ENCODE data around the gene RETREG1.
"Not testable (repeated sequence)": the region's sequence is repeated elsewhere in the genome, so short reads cannot be mapped to it uniquely, and the experiment has no call there.

RETREG1 gene

GRCh38 chr5:16616536-16617273, at the start of gene RETREG1:
Gene RETREG1, minus strand, starts transcription at chr5:16616997. Its CDS starts 26 bp downstream, at chr5:16616971.
- DNase-seq (ENCODE audit: low spot score) = no peak

GRCh38 chr5:16666130-16666882, 49.5 kb upstream of the RETREG1 start:
- no peak for DNase-seq (ENCODE audit: low spot score)

- DNase-seq (ENCODE audit: low spot score) = no peak
Observed at GRCh38 chr5:16665601-16666000, 48.8 kb upstream of the RETREG1 start.

GRCh38 chr5:16664368-16664767, 47.6 kb upstream of the RETREG1 start:
- DNase-seq (ENCODE audit: low spot score) = no peak

DNA sequence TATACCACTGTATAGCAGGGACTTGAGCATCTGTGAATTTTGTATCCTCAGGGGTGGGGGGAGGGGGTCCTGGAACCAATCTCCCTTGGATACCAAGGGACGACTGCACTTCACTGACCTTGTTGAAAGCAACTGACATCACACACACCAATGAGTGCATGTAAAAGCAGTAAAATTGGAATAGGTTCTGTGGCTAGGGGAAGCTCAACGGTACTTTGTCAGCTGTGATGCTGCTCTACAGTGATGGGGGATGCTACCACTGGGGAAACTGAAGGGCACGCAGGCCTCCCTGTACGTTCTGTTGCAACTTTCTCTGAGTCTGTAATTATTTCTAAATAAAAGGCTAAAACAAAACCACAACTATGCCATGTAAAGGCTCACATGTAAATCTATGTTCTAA, 47.0 kb upstream of the RETREG1 start:
- DNase-seq (ENCODE audit: low spot score) = no peak

DNA sequence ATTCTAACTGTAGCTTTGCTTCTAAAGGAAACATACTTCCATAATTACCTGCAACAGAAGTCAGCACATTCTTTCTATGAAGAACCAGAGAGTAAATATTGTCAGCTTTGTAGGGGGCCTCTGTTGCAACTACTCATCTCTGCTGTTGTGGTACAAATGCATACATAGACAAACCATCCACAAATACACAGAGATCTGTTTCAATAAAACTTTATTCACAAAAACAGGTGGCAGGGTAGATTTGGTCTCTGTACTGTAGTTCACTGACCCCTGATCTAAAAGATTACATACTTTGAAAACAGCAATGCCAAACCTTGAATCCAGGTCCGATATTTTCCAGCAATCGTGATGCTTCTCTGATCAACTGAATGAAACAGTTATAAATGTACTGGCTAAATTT, 44.9 kb upstream of the RETREG1 start:
- DNase-seq (ENCODE audit: low spot score) = no peak

- DNase-seq (ENCODE audit: low spot score) = no peak
Observed at GRCh38 chr5:16660982-16661381, 44.2 kb upstream of the RETREG1 start.

GRCh38 chr5:16659536-16659935, 42.7 kb upstream of the RETREG1 start:
- no peak for DNase-seq (ENCODE audit: low spot score)

- DNase-seq (ENCODE audit: low spot score) = no peak
Observed at GRCh38 chr5:16656561-16657191, 39.9 kb upstream of the RETREG1 start.

- no peak for DNase-seq (ENCODE audit: low spot score)
Observed at GRCh38 chr5:16654647-16655334, 38.0 kb upstream of the RETREG1 start.

DNA sequence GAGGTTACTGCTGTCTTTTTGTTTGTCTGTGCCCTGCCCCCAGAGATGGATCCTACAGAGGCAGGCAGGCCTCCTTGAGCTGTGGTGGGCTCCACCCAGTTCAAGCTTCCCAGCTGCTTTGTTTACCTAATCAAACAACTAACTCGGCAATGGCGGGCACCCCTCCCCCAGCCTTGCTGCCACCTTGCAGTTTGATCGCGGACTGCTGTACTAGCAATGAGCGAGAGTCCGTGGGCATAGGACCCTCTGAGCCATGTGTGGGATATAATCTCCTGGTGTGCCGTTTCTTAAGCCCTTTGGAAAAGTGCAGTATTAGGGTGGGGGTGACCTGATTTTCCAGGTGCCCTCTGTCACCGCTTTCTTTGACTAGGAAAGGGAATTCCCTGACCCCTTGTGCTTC, 31.9 kb upstream of the RETREG1 start:
- not testable (repeated sequence) for DNase-seq (ENCODE audit: low spot score)

GRCh38 chr5:16644301-16644889, 27.6 kb upstream of the RETREG1 start:
- no peak for DNase-seq (ENCODE audit: low spot score)

- no peak for DNase-seq (ENCODE audit: low spot score)
Observed at GRCh38 chr5:16642867-16643266, 26.1 kb upstream of the RETREG1 start.

DNA sequence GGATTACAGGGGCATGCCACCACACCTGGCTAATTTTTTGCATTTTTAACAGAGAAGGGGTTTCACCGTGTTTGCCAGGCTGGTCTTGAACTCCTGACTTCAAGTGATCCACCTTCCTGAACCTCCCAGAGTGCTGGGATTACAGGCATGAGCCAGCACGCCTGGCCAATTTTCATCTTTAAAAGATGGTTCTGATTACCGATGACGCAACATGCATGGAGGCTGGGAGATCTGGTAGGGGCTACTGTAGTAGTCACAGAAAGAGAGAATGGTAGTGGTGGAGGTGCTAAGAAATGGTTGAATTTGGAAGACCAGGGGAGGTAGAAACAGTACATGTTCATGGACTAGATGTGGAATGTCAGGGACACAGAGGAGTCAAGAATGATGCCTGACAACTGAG, 22.4 kb upstream of the RETREG1 start:
- no peak for DNase-seq (ENCODE audit: low spot score)

DNA sequence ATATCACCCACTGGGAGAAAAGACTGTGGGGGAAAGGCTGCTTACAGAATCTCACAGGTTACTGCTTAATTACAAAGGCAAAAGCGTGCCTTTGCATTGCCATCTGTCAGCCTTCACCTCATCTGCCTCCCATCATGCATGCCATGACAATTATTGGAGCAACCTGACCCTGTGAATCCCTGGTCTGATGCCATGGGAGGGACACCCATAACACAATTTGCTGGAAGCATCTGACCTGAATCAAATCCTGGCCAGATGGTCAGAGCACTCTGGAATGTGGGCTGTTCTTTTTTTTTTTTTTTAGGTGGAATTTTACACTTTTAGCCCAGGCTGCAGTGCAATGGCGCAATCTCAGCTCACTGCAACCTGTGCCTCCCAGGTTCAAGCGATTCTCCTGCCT, 11.6 kb upstream of the RETREG1 start:
- no peak for DNase-seq (ENCODE audit: low spot score)

GRCh38 chr5:16626696-16627264, 10.0 kb upstream of the RETREG1 start:
- DNase-seq (ENCODE audit: low spot score) = no peak

DNA sequence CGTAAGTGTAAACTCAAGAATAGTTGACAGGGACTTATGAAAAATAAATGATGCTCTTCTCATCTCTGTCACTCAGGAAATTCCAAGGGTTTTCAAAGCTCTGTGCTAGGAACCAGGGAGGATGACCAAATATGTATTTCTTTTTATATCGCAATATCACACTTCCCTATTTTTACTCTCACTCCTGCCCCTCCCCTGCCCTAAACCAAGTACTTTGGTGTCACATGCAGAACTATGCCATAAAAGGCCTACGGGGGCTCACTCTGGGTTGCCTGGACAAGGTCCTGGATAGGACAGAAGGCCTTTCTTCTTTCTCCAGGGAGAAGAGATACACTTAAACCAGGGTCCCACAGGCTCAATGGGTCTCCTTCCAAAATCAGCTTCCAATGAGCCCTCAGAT, 8.3 kb upstream of the RETREG1 start:
- no peak for DNase-seq (ENCODE audit: low spot score)

DNA sequence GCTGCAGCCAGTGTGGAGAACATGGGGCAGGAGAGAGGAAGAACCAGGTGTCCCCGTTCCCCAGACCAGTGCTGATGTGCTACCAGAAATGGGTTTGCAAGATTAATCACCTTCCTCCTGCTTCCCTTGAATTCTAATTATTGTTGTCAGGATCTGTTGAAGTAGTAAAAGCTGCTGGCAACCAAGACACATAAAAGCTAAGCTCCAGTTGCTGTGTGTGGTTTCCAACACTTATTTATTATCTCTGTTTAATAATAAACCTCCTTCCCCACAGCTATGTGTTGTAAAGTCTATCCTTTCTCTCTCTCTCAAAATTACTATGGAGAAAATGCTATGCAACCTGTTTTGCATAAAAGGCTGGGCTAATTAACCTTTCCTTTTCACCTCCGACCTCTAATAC, 2.3 kb upstream of the RETREG1 start:
- DNase-seq (ENCODE audit: low spot score) = no peak

DNA sequence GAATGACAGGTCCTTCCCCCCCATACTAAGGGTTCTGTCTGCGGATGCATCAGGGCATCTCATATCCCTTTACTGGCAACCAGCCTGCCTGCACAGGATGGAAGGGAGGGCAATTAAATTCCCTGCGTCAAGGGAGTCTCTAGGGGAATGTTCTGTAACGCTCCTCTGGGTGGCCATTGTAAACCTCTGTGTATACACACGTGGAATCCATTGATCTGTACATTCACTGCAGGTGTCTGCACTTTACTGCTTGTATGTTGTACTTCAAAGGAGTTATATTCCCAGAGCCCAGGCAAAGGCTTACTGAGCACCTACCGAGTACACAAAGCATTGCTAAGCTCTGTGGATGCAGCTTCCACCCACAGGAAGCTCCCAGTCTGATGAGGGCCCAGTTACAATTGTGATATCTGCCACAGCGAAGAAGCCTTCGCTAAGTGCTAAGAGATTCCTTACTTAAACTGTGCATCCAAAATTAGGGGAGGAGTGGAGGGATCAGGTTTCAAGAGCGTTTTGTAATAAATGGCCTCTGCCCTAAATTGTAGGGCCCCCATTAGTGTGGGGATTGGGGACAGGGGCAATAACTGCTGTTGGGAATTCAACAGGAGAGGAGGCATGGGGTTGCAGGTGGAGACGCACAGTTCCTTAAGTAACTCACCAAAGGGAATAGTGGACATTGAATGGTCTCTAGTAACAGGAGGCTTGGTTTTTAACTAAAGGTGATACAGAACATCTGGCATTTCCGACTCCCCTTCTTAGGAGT, 1.5 kb upstream of the RETREG1 start:
- no peak for DNase-seq (ENCODE audit: low spot score)

DNA sequence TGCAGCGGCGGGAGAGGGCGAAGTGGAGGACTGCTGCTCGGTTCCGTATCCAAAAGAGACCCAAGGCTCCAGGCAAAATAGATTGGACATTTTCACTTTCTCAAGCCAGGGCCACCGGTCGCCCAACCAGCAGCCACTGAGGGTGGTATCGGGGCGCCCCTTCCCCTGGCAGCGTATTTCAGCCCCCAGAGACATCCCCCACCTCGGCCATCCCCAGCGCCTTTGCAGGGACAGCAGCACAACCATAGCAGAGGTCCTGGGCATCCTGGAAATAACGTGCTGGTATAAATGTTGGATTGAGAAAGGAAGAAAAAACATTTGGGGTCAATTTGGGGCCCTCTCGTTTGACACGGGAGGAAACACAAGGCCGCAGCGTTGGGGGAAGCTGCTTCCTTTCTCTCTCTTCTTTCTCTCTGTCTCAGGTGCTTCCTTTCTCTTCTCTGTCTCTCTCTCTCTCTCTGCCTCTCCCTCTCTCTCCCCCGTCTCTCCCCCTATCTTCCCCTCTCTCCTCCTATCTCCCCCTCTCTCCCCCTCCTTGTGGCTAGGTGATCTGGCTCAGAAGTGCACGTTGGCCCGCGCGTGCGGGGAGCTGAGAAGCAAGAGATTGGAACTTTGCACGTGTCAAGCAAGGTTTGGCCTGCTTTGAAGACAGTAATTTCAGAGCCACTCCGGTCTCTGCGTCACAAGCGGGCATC, 624 bp upstream of the RETREG1 start:
- DNase-seq (ENCODE audit: low spot score) = no peak

Data from hematopoietic multipotent progenitor cell treated with erythropoietin and hydrocortisone succinate and interleukin-3 and kit ligand, for 15 days (in vitro differentiated cells).